ENCODE data around the gene CTDSPL.

GRCh38 chr3:37953226-37953625 lies 91.5 kb downstream of the CTDSPL start:
- TF ChIP-seq CTCF (IDR thresholded peaks at IDR 0.05) (no peak), POLR2A (IDR thresholded peaks at IDR 0.05) (no peak)
